Uterus (tissue), 2 donors: ENCODE data around the gene MCM9.

Experiments used
- CTCF ChIP-seq, 4 experiments: fragments of 200-600 bp in 2 of 4; fragments of 450-650 bp in 2 of 4; sonication (generic) in 2 of 4; IDR thresholded peaks; one replicate each; pipeline ENCODE4 v1.5.1; 2016 to 2019; ENCODE audit warnings: antibody characterized with exemption in 4 of 4, mild to moderate bottlenecking in 2 of 4, moderate library complexity in 1 of 4
- POLR2A ChIP-seq, 2 donors: fragments of 450-650 bp; IDR thresholded peaks; one replicate each; pipeline ENCODE4 v1.6.1; 2016; ENCODE audit warnings: antibody characterized with exemption in 2 of 2, mild to moderate bottlenecking in 1 of 2, moderate library complexity in 1 of 2

GRCh38 chr6:118896339-118897136, 38.4 kb downstream of the MCM9 start:
- no peak for TF ChIP-seq CTCF (IDR thresholded peaks at IDR 0.05)
- TF ChIP-seq POLR2A (IDR thresholded peaks at IDR 0.05): no peak
